HL-60 (cell line): ENCODE results near the gene MED26.

Source experiments
- DNase-seq, 2 experiments: peaks; one replicate each; pipeline ENCODE4 v3.0.0-alpha.2; 2010 to 2020; ENCODE audit warnings: low read depth in 1 of 2, low spot score in 1 of 2
- H3K27ac ChIP-seq: fragments of 250-450 bp; sonication (Bioruptor Pico); replicated peaks from 2 replicates; pipeline ENCODE4 v1.5.1; 2020; ENCODE audit warnings: mild to moderate bottlenecking, moderate library complexity
- H3K27me3 ChIP-seq: fragments of 250-450 bp; sonication (Bioruptor Pico); 2 replicates; pipeline ENCODE4 v1.5.1; 2021; ENCODE audit warnings: mild to moderate bottlenecking, moderate library complexity; ENCODE audit not compliant: insufficient read depth, poor library complexity, severe bottlenecking
- H3K4me3 ChIP-seq: replicated peaks from 2 replicates; pipeline ENCODE4 v1.5.1; 2011; ENCODE audit warnings: mild to moderate bottlenecking, control low read depth, low read length; ENCODE audit not compliant: insufficient read depth
- CTCF ChIP-seq: IDR thresholded peaks from one replicate; pipeline ENCODE4 v1.5.1; 2011; ENCODE audit warnings: low read length, control low read depth, inconsistent platforms; ENCODE audit not compliant: insufficient read depth
- GABPA ChIP-seq: IDR thresholded peaks from 2 replicates; pipeline ENCODE4 v1.6.1; 2012; ENCODE audit warnings: low read depth
- POLR2AphosphoS5 ChIP-seq: IDR thresholded peaks from 2 replicates; pipeline ENCODE4 v1.6.1; 2012; ENCODE audit warnings: low read depth
- REST ChIP-seq: IDR thresholded peaks from 2 replicates; pipeline ENCODE4 v1.6.1; 2012; ENCODE audit warnings: low read depth; ENCODE audit not compliant: insufficient replicate concordance
- SPI1 ChIP-seq: IDR thresholded peaks from 2 replicates; pipeline ENCODE4 v1.6.1; 2012; ENCODE audit warnings: low read depth, mild to moderate bottlenecking, borderline replicate concordance

Gene MED26

GRCh38 chr19:16527334-16527935, 100.6 kb downstream of the MED26 start:
- DNase-seq = no peak
- Histone ChIP-seq H3K27me3 (no peaks in the 10 kb centered on the region), H3K4me3 (no peak overlapping the region), H3K27ac (no peak overlapping the region)
- no peak for TF ChIP-seq REST
- no peak for TF ChIP-seq GABPA
- TF ChIP-seq POLR2AphosphoS5 = no peak

- TF ChIP-seq GABPA = no peak
- TF ChIP-seq SPI1 = no peak
- TF ChIP-seq REST = no peak
- TF ChIP-seq POLR2AphosphoS5 = no peak
- no peak for TF ChIP-seq CTCF
- no peak overlapping the region for H3K4me3 ChIP-seq
- no peaks in the 10 kb centered on the region for H3K27me3 ChIP-seq
- no peak for DNase-seq
- H3K27ac ChIP-seq = no peak overlapping the region
Measured at GRCh38 chr19:16525751-16526481, 102.1 kb downstream of the MED26 start.

GRCh38 chr19:16524991-16525734, 102.8 kb downstream of the MED26 start:
- no peak for TF ChIP-seq POLR2AphosphoS5
- no peak for TF ChIP-seq SPI1
- TF ChIP-seq REST = no peak
- TF ChIP-seq GABPA = no peak
- no peak for TF ChIP-seq CTCF
- Histone ChIP-seq H3K27me3 (no peaks in the 10 kb centered on the region), H3K4me3 (no peak overlapping the region), H3K27ac (no peak overlapping the region)
- no peak for DNase-seq
